ENCODE results near the gene TRIM67. TPM values are rescaled to one million over a fixed set of nuclear protein-coding genes. Genes with fewer than 3 reads are reported as not detected.

TRIM67 gene
- total and polyA plus RNA-seq, 9 donors, result 0.02 to 0.92 (median 0.05) TPM; not detected in 6

DNA sequence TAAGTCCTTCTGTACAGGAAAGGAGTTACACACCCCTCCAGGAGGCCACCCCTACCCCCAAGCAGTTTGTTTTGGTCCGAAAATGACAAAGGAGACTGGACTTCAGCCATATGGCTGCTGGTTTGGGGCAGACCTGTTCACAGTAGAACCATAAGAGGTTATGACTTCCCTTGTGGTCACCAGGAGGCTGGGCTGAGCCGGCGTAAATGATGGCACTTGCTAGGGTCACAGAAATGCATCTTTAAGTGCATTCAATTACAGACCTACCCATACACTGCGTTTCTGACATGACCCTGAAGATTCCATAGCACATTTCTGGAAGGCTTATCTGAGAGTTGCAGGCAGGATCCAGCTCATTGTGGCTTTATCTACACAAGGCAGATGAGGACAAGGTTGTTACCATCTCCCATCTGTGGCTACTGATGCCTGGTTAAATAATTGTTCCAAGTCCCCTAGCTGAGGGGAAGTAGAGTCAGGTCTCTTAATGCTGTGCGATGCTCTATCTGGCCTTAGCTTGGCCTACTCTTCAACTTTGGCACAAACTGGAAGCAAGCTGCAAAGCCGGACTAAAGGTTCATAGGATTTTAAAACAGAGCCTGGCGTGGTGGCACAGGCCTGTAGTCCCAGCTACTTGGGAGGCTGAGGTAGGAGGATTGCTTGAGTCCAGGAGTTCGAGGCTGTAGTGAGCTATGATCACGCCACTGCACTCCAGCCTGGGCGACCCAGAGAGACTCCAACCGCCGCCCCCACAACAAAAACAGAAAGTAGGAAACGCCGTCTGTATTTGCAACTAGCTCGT is 1.7 kb upstream of the TRIM67 start:
- DNase-seq, result no peak
- no peaks in the 10 kb centered on the region for H3K36me3 ChIP-seq
- H3K27me3 ChIP-seq, result no peaks in the 10 kb centered on the region
- WGBS, 3 donors, result 61 to 73% (median 68%) methylated on average over 15 of the region's 15 CpGs
- H3K4me1 ChIP-seq (ENCODE audit: insufficient read depth), result peaks cover 19% of the 10 kb centered on the region
- intact Hi-C loops (cut with DNase I), result no loop called here
- peaks cover 0 to 5% of the 10 kb centered on the region in 2 donors for H3K9me3 ChIP-seq
- no peak overlapping the region for H3K27ac ChIP-seq
- TF ChIP-seq POLR2A (IDR thresholded peaks at IDR 0.05), result no peak
- TF ChIP-seq, protein P1, sequence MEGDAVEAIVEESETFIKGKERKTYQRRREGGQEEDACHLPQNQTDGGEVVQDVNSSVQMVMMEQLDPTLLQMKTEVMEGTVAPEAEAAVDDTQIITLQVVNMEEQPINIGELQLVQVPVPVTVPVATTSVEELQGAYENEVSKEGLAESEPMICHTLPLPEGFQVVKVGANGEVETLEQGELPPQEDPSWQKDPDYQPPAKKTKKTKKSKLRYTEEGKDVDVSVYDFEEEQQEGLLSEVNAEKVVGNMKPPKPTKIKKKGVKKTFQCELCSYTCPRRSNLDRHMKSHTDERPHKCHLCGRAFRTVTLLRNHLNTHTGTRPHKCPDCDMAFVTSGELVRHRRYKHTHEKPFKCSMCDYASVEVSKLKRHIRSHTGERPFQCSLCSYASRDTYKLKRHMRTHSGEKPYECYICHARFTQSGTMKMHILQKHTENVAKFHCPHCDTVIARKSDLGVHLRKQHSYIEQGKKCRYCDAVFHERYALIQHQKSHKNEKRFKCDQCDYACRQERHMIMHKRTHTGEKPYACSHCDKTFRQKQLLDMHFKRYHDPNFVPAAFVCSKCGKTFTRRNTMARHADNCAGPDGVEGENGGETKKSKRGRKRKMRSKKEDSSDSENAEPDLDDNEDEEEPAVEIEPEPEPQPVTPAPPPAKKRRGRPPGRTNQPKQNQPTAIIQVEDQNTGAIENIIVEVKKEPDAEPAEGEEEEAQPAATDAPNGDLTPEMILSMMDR (IDR thresholded peaks at IDR 0.05), result no peak
- TF ChIP-seq EP300 (IDR thresholded peaks at IDR 0.05), result no peak
- H3K4me3 ChIP-seq, result no peak overlapping the region

DNA sequence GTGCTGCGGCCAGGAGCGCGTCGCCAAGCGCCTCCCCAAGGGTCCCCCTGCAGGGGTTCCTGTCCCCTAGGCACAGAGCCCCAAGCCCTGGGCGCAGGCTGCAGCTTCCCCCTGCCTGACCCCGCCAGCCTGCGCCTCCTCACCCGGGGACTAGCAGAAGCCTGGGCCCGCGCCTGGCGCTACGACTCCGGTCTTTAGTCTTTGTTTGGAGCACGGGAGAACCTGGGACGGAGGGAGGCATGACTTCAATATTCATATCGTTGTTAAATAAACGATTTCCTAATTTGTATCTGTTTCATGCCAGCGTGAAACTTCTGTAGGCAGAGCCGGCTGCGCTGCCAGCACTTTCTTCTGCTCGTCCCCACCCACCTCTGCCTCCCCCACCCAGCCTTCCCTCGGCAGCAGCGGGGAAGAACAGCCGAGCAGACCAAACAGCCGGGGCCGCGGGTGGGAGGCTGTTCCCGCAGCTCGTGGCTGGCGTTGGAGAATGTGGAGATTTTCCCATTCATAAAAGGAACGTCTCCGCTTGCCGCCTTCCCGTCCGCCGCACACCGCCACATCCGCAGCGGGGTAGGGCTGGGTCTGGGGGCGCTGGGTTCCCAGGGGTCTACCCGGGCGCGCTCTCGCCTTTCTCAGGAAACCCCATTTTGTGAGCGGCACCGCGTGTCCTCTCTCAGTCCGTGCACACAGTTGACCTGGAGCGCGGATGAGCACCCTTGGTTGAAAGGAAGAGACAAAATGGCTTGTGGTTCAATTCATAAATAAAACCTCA is 777 bp upstream of the TRIM67 start:
- TF ChIP-seq, protein P1 (IDR thresholded peaks at IDR 0.05), result no peak
- no peak for TF ChIP-seq EP300 (IDR thresholded peaks at IDR 0.05)
- TF ChIP-seq POLR2A (IDR thresholded peaks at IDR 0.05), result no peak
- WGBS, 3 donors, result 2 to 5% (median 5%) methylated on average over 48 to 51 of the region's 51 CpGs
- H3K4me1 ChIP-seq (ENCODE audit: insufficient read depth), result peaks cover 19% of the 10 kb centered on the region
- intact Hi-C loops (cut with DNase I), result no loop called here
- H3K9me3 ChIP-seq, result peaks cover 0 to 5% of the 10 kb centered on the region in 2 donors
- H3K27ac ChIP-seq, result no peak overlapping the region
- no peaks in the 10 kb centered on the region for H3K27me3 ChIP-seq
- no peaks in the 10 kb centered on the region for H3K36me3 ChIP-seq
- DNase-seq, result peak in 2 of 5 donors; percentile 16 to 34
- no peak overlapping the region for H3K4me3 ChIP-seq

DNA sequence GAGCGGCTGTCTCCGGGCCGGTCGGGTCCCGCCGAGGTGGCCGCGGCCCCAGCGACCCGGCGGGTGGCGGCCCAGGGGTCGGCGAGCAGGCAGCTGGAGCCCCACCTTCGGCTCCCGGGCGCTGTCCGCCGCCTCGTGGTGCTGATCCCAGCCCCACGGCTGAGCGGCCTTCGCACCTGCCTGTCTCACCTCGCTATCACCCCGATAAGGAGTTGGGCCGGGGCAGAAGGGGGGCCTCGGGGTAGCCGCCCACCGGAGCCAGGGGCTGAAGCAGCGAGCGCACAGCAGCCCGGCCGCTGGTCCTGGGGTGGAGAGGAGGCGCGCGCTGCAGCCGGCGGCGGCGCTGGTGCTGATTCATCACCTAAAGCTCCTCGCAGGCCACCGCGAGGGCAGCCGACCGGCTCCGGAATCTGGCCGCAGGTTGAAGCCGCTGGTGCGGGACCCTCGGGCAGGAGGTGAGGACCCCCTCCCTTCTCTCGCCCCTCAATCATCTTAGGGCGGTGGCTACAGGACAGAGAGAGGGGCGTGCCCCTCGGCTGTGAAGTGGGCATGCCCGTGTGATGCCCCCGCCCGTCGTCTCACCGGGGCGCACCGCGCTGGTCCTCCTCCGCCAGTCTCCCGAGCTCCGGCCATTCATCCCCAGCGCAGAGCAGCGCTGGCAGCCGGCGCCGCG is 575 bp downstream of the TRIM67 start:
- DNase-seq, result peak in 4 of 5 donors; percentile 11 to 53 (median 38)
- no peak for TF ChIP-seq EP300 (IDR thresholded peaks at IDR 0.05)
- no peak for TF ChIP-seq POLR2A (IDR thresholded peaks at IDR 0.05)
- TF ChIP-seq, protein P1 (IDR thresholded peaks at IDR 0.05), result no peak
- peaks cover 0 to 5% of the 10 kb centered on the region in 2 donors for H3K9me3 ChIP-seq
- WGBS, 3 donors, result 1 to 2% (median 1%) methylated on average over 54 to 71 of the region's 71 CpGs
- H3K27me3 ChIP-seq, result no peaks in the 10 kb centered on the region
- H3K4me1 ChIP-seq (ENCODE audit: insufficient read depth), result peaks cover 19% of the 10 kb centered on the region
- no peak overlapping the region for H3K27ac ChIP-seq
- peak overlapping the region; percentile 13 for H3K4me3 ChIP-seq
- intact Hi-C loops (cut with DNase I), result no loop called here
- no peaks in the 10 kb centered on the region for H3K36me3 ChIP-seq
